ENCODE measurements around the gene PNCK. TPM values are rescaled to one million over a fixed set of nuclear protein-coding genes. Genes with fewer than 3 reads are reported as not detected.

Gene PNCK
- total and polyA plus RNA-seq, 7 experiments from 2014 or later, result 0.35 to 1.1 (median 0.58) TPM; not detected in 4

GRCh38 chrX:153642051-153642654 is 31.5 kb downstream of the PNCK start:
- Mint-ChIP-seq H3K36me3 (no peaks in the 10 kb centered on the region), H3K27me3 (peaks cover 5 to 41% (median 16%) of the 10 kb centered on the region in 5 donors), H3K9me3 (no peaks in the 10 kb centered on the region), H3K4me1 (peaks cover 0 to 19% (median 9%) of the 10 kb centered on the region in 7 donors), H3K27ac (no peak overlapping the region), H3K4me3 (peak overlapping the region in 1 of 10 donors; percentile 77)
- Histone ChIP-seq H3K4me3 (ENCODE audit: low read length) (no peak overlapping the region), H3K4me1 (ENCODE audit: control insufficient read depth in 2 of 2, insufficient read depth in 2 of 2, low read length in 2 of 2) (peaks cover 0 to 4% of the 10 kb centered on the region in 2 donors), H3K9me3 (ENCODE audit: control insufficient read depth in 2 of 3, low read length in 3 of 3) (no peaks in the 10 kb centered on the region), H3K36me3 (ENCODE audit: control insufficient read depth in 2 of 3, insufficient read depth in 3 of 3, low read length in 3 of 3) (no peaks in the 10 kb centered on the region), H3K27me3 (ENCODE audit: control insufficient read depth in 2 of 2, insufficient read depth in 2 of 2, low read length in 2 of 2) (peaks cover 0 to 4% of the 10 kb centered on the region in 2 donors), H3K27ac (ENCODE audit: low read depth, low read length) (no peak overlapping the region)
- ChIA-PET POLR2A (interaction anchor here (1.6 kb wide), 1 partner anchor 42 kb away, joined by 4 read pairs; no protein-coding TSS in a partner anchor), CTCF (no interaction called here)
- intact Hi-C loops (cut with micrococcal nuclease), result no loop called here
- ATAC-seq, result no peak
- DNase-seq, result no peak

GRCh38 chrX:153641627-153642026 is 32.0 kb downstream of the PNCK start:
- ATAC-seq, result no peak
- intact Hi-C loops (cut with micrococcal nuclease), result no loop called here
- ChIA-PET CTCF (no interaction called here), POLR2A (no interaction called here)
- DNase-seq, result no peak
- H3K27ac Mint-ChIP-seq, result peak overlapping the region in 1 of 9 donors; percentile 9
- peaks cover 0 to 19% (median 9%) of the 10 kb centered on the region in 7 donors for H3K4me1 Mint-ChIP-seq
- no peaks in the 10 kb centered on the region for H3K9me3 Mint-ChIP-seq
- H3K9me3 ChIP-seq (ENCODE audit: control insufficient read depth in 2 of 3, low read length in 3 of 3), result no peaks in the 10 kb centered on the region
- H3K4me3 ChIP-seq (ENCODE audit: low read length), result no peak overlapping the region
- H3K4me3 Mint-ChIP-seq, result peak overlapping the region in 8 of 10 donors; percentile 18 to 63 (median 38)
- H3K4me1 ChIP-seq (ENCODE audit: control insufficient read depth in 2 of 2, insufficient read depth in 2 of 2, low read length in 2 of 2), result peaks cover 0 to 4% of the 10 kb centered on the region in 2 donors
- H3K36me3 ChIP-seq (ENCODE audit: control insufficient read depth in 2 of 3, insufficient read depth in 3 of 3, low read length in 3 of 3), result no peaks in the 10 kb centered on the region
- peaks cover 5 to 41% (median 16%) of the 10 kb centered on the region in 5 donors for H3K27me3 Mint-ChIP-seq
- no peak overlapping the region for H3K27ac ChIP-seq (ENCODE audit: low read depth, low read length)
- no peaks in the 10 kb centered on the region for H3K36me3 Mint-ChIP-seq
- H3K27me3 ChIP-seq (ENCODE audit: control insufficient read depth in 2 of 2, insufficient read depth in 2 of 2, low read length in 2 of 2), result peaks cover 0 to 3% of the 10 kb centered on the region in 2 donors

GRCh38 chrX:153640736-153641575 is 32.7 kb downstream of the PNCK start:
- Mint-ChIP-seq H3K9me3 (no peaks in the 10 kb centered on the region), H3K4me3 (peak overlapping the region in 4 of 10 donors; percentile 27 to 66 (median 52)), H3K36me3 (no peaks in the 10 kb centered on the region), H3K4me1 (peaks cover 0 to 15% (median 9%) of the 10 kb centered on the region in 7 donors), H3K27me3 (peaks cover 5 to 37% (median 16%) of the 10 kb centered on the region in 5 donors), H3K27ac (no peak overlapping the region)
- Histone ChIP-seq H3K9me3 (ENCODE audit: control insufficient read depth in 2 of 3, low read length in 3 of 3) (no peaks in the 10 kb centered on the region), H3K27ac (ENCODE audit: low read depth, low read length) (no peak overlapping the region), H3K4me3 (ENCODE audit: low read length) (no peak overlapping the region), H3K27me3 (ENCODE audit: control insufficient read depth in 2 of 2, insufficient read depth in 2 of 2, low read length in 2 of 2) (no peaks in the 10 kb centered on the region), H3K36me3 (ENCODE audit: control insufficient read depth in 2 of 3, insufficient read depth in 3 of 3, low read length in 3 of 3) (no peaks in the 10 kb centered on the region), H3K4me1 (ENCODE audit: control insufficient read depth in 2 of 2, insufficient read depth in 2 of 2, low read length in 2 of 2) (peaks cover 0 to 4% of the 10 kb centered on the region in 2 donors)
- intact Hi-C loops (cut with micrococcal nuclease), result no loop called here
- CTCF ChIA-PET, result no interaction called here
- POLR2A ChIA-PET, result no interaction called here
- ATAC-seq (no peak), DNase-seq (no peak)

GRCh38 chrX:153640045-153640686 is 33.4 kb downstream of the PNCK start:
- Histone ChIP-seq H3K4me1 (ENCODE audit: control insufficient read depth in 2 of 2, insufficient read depth in 2 of 2, low read length in 2 of 2) (peaks cover 0 to 4% of the 10 kb centered on the region in 2 donors), H3K9me3 (ENCODE audit: control insufficient read depth in 2 of 3, low read length in 3 of 3) (no peaks in the 10 kb centered on the region), H3K27me3 (ENCODE audit: control insufficient read depth in 2 of 2, insufficient read depth in 2 of 2, low read length in 2 of 2) (no peaks in the 10 kb centered on the region), H3K36me3 (ENCODE audit: control insufficient read depth in 2 of 3, insufficient read depth in 3 of 3, low read length in 3 of 3) (no peaks in the 10 kb centered on the region), H3K27ac (ENCODE audit: low read depth, low read length) (no peak overlapping the region), H3K4me3 (ENCODE audit: low read length) (no peak overlapping the region)
- H3K4me1 Mint-ChIP-seq, result peaks cover 0 to 15% (median 9%) of the 10 kb centered on the region in 7 donors
- H3K27ac Mint-ChIP-seq, result no peak overlapping the region
- CTCF ChIA-PET, result interaction anchor here (0.6 kb wide), 1 partner anchor 315 kb away, joined by 3 read pairs; no protein-coding TSS in a partner anchor
- ATAC-seq, result no peak
- intact Hi-C loops (cut with micrococcal nuclease), result no loop called here
- no peak for DNase-seq
- H3K27me3 Mint-ChIP-seq, result peaks cover 5 to 29% (median 16%) of the 10 kb centered on the region in 5 donors
- POLR2A ChIA-PET, result no interaction called here
- H3K36me3 Mint-ChIP-seq, result no peaks in the 10 kb centered on the region
- H3K4me3 Mint-ChIP-seq, result no peak overlapping the region
- H3K9me3 Mint-ChIP-seq, result no peaks in the 10 kb centered on the region

GRCh38 chrX:153639177-153640044 is 34.2 kb downstream of the PNCK start:
- no peak overlapping the region for H3K4me3 ChIP-seq (ENCODE audit: low read length)
- intact Hi-C loops (cut with micrococcal nuclease), result no loop called here
- Mint-ChIP-seq H3K4me1 (peaks cover 0 to 15% (median 9%) of the 10 kb centered on the region in 7 donors), H3K9me3 (no peaks in the 10 kb centered on the region), H3K27me3 (peaks cover 5 to 24% (median 16%) of the 10 kb centered on the region in 5 donors), H3K36me3 (no peaks in the 10 kb centered on the region), H3K27ac (no peak overlapping the region), H3K4me3 (no peak overlapping the region)
- no peak overlapping the region for H3K27ac ChIP-seq (ENCODE audit: low read depth, low read length)
- ChIA-PET POLR2A (no interaction called here), CTCF (interaction anchor here (0.6 kb wide), 1 partner anchor 316 kb away, joined by 3 read pairs; no protein-coding TSS in a partner anchor)
- H3K9me3 ChIP-seq (ENCODE audit: control insufficient read depth in 2 of 3, low read length in 3 of 3), result no peaks in the 10 kb centered on the region
- no peaks in the 10 kb centered on the region for H3K36me3 ChIP-seq (ENCODE audit: control insufficient read depth in 2 of 3, insufficient read depth in 3 of 3, low read length in 3 of 3)
- no peak for ATAC-seq
- no peaks in the 10 kb centered on the region for H3K27me3 ChIP-seq (ENCODE audit: control insufficient read depth in 2 of 2, insufficient read depth in 2 of 2, low read length in 2 of 2)
- H3K4me1 ChIP-seq (ENCODE audit: control insufficient read depth in 2 of 2, insufficient read depth in 2 of 2, low read length in 2 of 2), result peaks cover 0 to 4% of the 10 kb centered on the region in 2 donors
- no peak for DNase-seq

Measured in naive thymus-derived CD4-positive, alpha-beta T cell (primary cell).